HPDE6-E6E7 (cell line): Measurements from ENCODE around the gene NSG2.

Experiments used
- DNase-seq: peaks from one replicate; pipeline ENCODE4 v3.0.0; 2011; ENCODE audit warnings: missing footprints; ENCODE audit errors: extremely low spot score

NSG2 gene

GRCh38 chr5:174059247-174059646 lies 13.7 kb downstream of the NSG2 start:
- no peak for DNase-seq

GRCh38 chr5:174063082-174063756 lies 17.7 kb downstream of the NSG2 start:
- no peak for DNase-seq

DNA sequence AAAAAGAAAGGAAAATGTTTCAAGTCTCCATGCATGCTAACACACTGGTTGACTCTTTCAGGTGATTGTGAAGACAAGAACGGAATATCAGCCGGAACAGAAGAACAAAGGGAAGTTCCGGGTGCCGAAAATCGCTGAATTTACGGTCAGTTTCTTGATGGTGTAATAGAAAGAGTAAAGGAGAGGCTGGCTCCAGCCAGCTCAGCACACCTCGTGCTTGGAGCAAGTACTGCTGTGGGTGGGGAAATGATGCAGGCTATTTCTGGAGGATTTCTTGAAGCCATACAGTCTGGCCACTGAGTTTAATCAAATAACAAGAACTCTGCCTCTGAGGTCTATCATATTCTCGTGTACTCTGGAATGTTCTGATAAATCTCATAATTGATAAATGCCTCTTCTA lies 18.7 kb downstream of the NSG2 start:
- no peak for DNase-seq

DNA sequence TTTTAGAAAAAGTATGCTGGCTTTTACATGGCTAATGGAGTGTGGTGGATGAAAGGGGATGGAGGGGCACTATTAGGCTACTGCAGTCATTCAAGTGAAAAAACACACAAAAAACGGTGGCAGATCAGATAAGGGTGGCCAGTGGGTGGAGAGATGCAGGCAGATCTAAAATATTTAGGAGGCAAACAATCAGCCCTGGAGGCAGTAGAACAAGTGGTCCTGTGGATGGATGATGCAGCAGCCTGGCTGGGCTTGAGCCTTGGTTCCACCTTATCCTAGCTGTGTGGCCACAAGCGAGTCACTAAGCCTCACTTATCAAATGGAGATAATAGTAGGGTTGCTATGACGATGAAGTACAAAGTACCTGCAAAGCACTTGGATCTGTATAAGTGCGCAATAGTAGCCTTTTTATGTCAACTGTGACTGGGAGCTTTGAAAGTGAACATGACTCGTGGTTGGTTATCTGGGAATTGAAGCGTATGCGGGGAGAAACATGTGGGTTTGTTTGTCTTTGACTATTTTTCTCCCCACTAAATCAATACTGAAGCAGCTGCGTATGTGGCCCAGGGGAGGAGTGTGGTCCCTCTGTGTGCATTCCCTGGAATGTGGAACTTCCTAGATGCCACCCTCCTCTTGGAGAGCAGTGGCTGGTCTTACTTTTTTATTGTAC lies 20.2 kb downstream of the NSG2 start:
- DNase-seq: no peak

- no peak for DNase-seq
Observed at GRCh38 chr5:174067499-174067898, 22.0 kb downstream of the NSG2 start.

DNA sequence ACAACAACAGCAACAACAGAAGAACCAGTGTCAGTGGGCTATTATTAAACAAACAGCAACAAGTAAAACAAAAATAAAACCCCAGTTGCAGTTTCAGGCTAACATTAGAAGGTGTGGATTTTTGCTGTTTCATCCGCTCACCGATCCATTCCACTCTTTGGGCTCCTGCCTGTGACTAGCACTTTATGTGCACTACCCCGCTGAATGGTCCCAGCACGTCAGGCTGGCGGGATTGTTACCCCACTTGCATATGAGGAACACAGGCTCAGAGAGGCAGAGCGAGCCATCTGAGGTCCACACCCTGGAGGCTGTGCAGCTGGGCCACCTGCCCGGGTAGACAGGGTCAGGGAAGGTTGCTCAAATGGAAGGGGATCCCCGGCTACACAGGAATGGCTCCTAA lies 26.0 kb downstream of the NSG2 start:
- no peak for DNase-seq

DNA sequence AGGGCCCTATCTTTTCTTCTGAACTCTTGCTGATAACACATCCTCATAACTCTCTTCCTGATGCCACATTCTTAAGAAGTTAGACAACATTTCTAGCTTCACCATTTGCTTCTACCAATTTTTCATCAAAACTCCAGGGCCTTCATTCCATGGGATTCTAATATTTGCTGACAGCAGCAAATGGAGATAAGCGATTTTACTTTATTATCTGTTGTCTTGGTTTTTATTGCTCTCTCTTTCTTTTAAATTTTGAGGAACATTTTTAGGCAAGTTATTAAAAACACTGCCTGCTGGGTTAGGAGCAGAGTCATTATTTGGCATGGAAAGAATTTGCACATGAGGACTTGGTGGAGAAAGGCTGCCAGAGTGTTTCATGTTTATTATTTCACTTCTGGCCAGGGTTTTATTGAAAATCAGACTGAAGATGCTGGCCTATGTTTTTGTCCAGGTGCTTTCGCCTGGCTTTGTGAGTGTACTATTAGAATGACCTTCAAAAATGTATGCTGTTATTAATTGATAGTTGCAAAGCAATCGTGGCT lies 27.7 kb downstream of the NSG2 start:
- DNase-seq: no peak

GRCh38 chr5:174074369-174074768 lies 28.9 kb downstream of the NSG2 start:
- no peak for DNase-seq

DNA sequence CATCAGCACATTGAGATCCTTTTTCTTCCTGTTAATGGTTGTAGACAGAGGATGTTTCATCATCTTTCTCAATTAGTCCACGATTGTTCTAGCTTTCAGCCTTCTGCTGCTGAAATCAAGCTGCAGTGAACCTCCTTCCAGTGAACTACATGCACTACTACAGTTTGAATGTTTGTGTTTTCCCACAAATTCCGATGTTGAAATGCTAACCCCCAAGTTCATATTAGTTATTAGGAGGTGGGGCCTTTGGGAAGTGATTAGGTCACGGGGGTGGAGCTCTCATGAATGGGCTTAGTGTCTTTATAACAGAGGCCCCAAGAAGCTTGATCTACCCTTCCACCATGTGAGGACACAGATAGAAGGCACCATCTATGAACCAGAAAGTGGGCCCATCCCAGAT lies 32.9 kb downstream of the NSG2 start:
- no peak for DNase-seq

- DNase-seq: no peak
Observed at GRCh38 chr5:174082286-174082685, 36.8 kb downstream of the NSG2 start.

- no peak for DNase-seq
Observed at GRCh38 chr5:174083056-174083827, 37.7 kb downstream of the NSG2 start.

GRCh38 chr5:174084691-174085154 lies 39.2 kb downstream of the NSG2 start:
- no peak for DNase-seq

DNA sequence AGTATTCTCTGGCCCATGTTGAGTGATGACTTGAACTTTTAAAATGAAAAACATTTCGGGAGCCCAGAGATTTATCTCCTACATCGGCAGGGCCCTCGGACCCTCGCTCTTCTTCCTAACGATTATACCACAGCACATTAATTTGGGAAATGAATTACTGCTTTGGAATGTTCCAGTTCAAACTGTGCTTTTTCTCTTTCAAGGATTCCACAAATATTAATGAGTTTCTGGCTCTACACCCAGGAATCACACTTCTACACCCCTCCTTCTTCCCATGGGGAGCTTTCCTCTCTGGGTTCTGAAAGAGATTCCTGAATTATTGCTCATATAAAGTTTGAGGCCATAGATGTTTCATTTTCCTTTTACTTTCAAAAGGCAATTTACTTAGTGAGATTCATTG lies 41.2 kb downstream of the NSG2 start:
- DNase-seq: no peak

DNA sequence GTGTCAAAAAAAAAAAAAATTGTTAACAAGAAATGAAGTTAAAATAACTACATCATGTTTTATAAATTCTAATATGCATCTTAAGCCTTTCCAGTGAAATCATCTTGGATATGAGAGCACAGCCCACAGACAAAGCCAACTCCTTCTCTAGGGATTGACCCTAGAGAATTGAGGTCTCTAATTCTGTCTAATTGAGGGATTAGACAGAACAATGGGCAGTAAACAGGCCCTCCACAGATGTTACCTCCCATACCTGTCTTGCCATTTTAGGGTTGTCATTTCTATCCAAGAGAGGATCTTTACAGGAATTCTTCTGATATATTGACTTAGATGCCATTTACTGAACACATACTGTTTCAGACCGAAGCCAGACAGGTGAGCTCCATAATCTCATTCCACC lies 42.3 kb downstream of the NSG2 start:
- no peak for DNase-seq

DNA sequence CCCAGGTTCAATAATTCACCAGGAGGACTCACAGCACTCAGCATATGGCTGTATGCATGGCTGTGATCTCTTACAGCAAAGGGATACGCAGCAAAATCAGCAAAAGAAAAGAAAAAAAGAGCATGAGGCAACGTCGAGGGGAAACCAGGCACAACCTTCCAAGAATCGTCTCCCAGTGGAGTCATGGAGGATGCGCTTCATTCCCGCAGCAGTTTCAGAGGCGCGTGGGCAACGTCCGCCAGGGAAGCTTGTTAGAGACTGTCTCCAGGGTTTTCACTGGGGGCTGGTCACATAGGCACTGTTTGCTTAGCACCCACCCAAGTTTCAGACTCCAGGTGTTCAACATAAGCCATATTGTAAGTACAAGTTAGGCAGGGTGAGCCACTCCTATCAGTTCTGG lies 44.6 kb downstream of the NSG2 start:
- no peak for DNase-seq

GRCh38 chr5:174093123-174093522 lies 47.6 kb downstream of the NSG2 start:
- DNase-seq: no peak

DNA sequence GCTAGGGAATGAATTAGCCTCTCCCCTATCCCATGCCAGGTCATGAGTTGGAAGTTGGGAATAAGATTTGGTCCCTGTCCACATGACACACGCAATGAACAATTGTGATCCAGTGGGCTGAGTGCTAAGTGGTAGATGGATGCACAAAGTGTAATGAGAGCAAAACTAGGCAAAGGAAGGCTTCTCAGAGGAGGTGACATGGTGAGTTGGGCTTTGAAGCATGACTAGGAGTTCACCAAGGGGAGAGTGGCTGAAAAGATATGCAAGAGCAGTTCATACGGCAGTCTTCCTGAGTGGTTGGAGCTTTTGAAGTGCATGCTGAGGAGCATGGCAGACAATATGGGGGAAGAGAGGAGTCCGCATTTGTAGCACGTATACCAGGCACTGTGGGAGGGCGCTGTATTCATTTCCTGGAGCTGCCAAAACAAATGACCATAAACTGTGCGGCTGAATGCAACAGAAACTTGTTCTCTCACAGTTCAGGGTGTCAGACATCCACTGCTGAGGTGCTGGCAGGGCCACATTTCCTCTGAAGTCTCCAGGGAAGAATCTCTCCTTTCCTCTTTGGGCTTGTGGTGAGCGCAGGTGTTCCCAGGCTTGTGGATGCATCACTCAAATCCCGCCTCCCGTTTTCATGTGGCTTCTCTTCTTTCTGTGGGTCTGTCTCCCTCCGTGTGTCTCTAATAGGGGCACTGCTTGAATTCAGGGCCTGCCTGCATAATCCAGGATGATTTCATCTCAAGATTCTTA lies 49.5 kb downstream of the NSG2 start:
- no peak for DNase-seq

DNA sequence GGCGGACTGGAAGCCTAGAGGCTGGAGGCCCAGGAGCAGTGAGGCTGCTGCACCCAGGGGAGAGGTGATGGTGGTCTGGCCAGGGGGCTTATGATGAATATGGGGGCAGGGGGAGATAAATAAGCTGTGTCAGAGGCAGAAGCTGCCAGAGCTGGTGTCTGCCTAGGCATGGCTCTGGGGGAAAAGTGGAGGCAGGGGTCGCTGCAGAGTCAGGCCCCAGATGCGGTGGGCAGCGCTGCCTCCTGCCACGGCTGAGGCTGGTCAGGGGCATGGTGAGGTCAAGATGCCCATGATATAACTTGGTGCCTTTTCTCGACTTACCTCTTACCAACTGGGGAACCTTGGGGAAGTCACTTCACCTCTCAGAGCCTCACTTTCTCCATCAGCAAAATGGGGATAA lies 51.1 kb downstream of the NSG2 start:
- no peak for DNase-seq

DNA sequence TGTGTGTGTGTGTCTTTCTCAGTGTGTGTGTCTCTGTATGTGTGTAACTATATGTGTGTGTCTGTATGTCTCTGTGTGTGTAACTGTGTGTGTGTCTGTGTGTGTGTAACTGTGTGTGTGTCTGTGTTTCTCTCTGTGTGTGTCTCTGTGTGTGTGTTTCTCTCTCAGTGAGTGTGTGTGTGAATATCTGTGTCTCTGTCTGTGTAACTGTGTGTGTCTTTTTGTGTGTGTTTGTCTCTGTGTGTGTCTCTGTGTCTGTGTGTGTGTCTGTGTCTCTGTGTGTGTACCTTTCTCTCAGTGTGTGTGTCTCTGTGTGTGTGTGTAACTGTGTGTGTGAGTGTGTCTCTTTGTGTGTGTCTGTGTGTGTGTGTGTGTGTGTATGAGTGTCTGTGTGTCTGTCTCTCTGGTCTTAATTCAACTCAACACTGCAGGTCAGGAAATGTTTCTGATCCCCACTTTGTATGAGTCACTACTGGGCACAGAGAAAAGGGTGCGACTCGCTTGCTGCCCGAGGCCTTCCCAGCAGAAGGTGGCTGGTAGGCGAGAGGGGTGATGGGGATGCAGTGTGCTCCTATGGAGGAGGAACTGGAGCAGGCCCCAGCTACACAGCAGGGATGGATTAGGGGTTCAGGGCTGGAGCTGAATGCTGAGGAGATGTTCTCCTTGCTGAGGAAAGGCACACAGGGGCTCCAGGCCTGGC lies 52.1 kb downstream of the NSG2 start:
- DNase-seq: no peak

- no peak for DNase-seq
Observed at GRCh38 chr5:174098694-174099093, 53.2 kb downstream of the NSG2 start.

DNA sequence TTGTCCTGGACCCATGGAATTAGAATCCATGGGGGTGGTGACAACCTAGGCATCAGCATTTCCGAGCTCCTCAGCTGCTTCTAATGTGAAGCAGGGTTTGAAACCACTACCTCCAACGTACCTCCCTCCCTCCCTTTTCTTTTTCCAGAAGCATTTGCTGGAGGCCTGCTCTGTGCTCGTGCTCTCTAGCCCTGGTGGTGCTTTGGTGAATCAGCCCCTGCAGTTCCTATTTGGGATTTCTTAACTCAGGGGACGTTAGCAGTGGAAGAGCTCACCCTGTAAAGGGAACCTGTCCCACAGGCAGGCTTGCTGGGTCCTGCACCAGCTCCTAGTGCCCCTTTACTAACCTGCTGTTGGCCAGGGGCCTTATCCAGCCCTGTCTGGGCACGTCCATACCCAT lies 55.0 kb downstream of the NSG2 start:
- no peak for DNase-seq
